PC-3 (cell line): ENCODE results near the gene UBR4. TPM values are rescaled to one million over a fixed set of nuclear protein-coding genes. Genes with fewer than 3 reads are reported as not detected.

ENCODE experiments used
- ATAC-seq: fragments of 200-7000 bp; cut with Tn5 transposase; 2 replicates; pipeline ENCODE4 v1.9.1; 2020; ENCODE audit warnings: mild to moderate bottlenecking, moderate library complexity
- BruUV-seq: library from RNA; stranded (reverse); fragments of 400-500 nt; replicated peaks from 2 replicates; lab custom pipeline; 2021; lab: Mats Ljungman, UMichigan
- CTCF ChIA-PET: fragments of 300-600 bp; sonication (Branson Sonifier 250); formaldehyde crosslinking; loops from one replicate; lab custom pipeline; 2022; ENCODE audit warnings: antibody characterized with exemption; lab: Charles Lee
- POLR2A ChIA-PET: fragments of 300-600 bp; sonication (Branson Sonifier 250); formaldehyde crosslinking; loops from one replicate; lab custom pipeline; 2022; ENCODE audit warnings: antibody characterized with exemption; ENCODE audit not compliant: unreplicated experiment; lab: Charles Lee
- DNase-seq: peaks from one replicate; pipeline ENCODE4 v3.0.0-alpha.2; 2015
- H2AFZ ChIP-seq: fragments of 300-600 bp; sonication (generic); 2 replicates; pipeline ENCODE4 v1.6.0; 2016; ENCODE audit warnings: antibody characterized with exemption, low read length
- H3F3A ChIP-seq: fragments of 300-600 bp; sonication (generic); one replicate; pipeline ENCODE4 v1.6.0; 2017; ENCODE audit warnings: antibody characterized with exemption, low read length, control low read depth, mild to moderate bottlenecking; ENCODE audit not compliant: unreplicated experiment
- H3K27ac ChIP-seq: fragments of 300-600 bp; sonication (generic); 2 replicates; pipeline ENCODE4 v1.5.1; 2016; ENCODE audit warnings: mild to moderate bottlenecking, low read length
- H3K27me3 ChIP-seq: fragments of 300-600 bp; sonication (generic); 2 replicates; pipeline ENCODE4 v1.6.1; 2016; ENCODE audit warnings: low read length, mixed read lengths
- H3K36me3 ChIP-seq: fragments of 300-600 bp; sonication (generic); 2 replicates; pipeline ENCODE4 v1.6.1; 2016; ENCODE audit warnings: low read depth, mixed run types, low read length, mixed read lengths
- H3K4me1 ChIP-seq: fragments of 300-600 bp; sonication (generic); 2 replicates; pipeline ENCODE4 v1.5.1; 2016; ENCODE audit warnings: low read length; ENCODE audit not compliant: insufficient read depth
- H3K4me2 ChIP-seq: fragments of 300-600 bp; sonication (generic); 2 replicates; pipeline ENCODE4 v1.6.0; 2016; ENCODE audit warnings: low read length
- H3K4me3 ChIP-seq: fragments of 300-600 bp; sonication (generic); 2 replicates; pipeline ENCODE4 v1.5.1; 2016; ENCODE audit warnings: mild to moderate bottlenecking, low read length, mixed read lengths
- H3K79me2 ChIP-seq: fragments of 300-600 bp; sonication (generic); 2 replicates; pipeline ENCODE4 v1.6.1; 2017; ENCODE audit warnings: low read length, mixed read lengths
- H3K9ac ChIP-seq: fragments of 300-600 bp; sonication (generic); 2 replicates; pipeline ENCODE4 v1.6.0; 2016; ENCODE audit warnings: mild to moderate bottlenecking, low read length
- H3K9me2 ChIP-seq: fragments of 300-600 bp; sonication (generic); replicated peaks from 2 replicates; pipeline ENCODE4 v1.6.1; 2016; ENCODE audit warnings: mixed run types, low read length, mixed read lengths
- H3K9me3 ChIP-seq: fragments of 300-600 bp; sonication (generic); 2 replicates; pipeline ENCODE4 v1.6.1; 2016; ENCODE audit warnings: low read length, mixed read lengths
- H4K20me1 ChIP-seq: fragments of 300-600 bp; sonication (generic); 2 replicates; pipeline ENCODE4 v1.6.1; 2016; ENCODE audit warnings: low read length, mixed read lengths
- CTCF ChIP-seq: fragments of 300-600 bp; sonication (generic); conservative IDR thresholded peaks from 2 replicates; pipeline ENCODE4 v1.5.1; 2017; ENCODE audit warnings: antibody characterized with exemption, low read depth, mild to moderate bottlenecking, low read length
- EZH2 ChIP-seq: fragments of 300-600 bp; sonication (generic); IDR thresholded peaks from one replicate; pipeline ENCODE4 v1.6.1; 2017; ENCODE audit warnings: antibody characterized with exemption, mild to moderate bottlenecking, low read length; ENCODE audit not compliant: unreplicated experiment
- EZH2phosphoT487 ChIP-seq: fragments of 300-600 bp; sonication (generic); IDR thresholded peaks from 2 replicates; pipeline ENCODE4 v1.6.1; 2018; ENCODE audit warnings: mild to moderate bottlenecking, antibody characterized with exemption, low read length, borderline replicate concordance
- intact Hi-C: fragments of 100-400 bp; cut with micrococcal nuclease; formaldehyde crosslinking; loops from 2 replicates; pipeline ENCODE4 v1.9.0; 2023
- total RNA-seq: library from RNA; depleted of rRNA; stranded (reverse); fragments of >200 nt; gene quantifications from 2 replicates; pipeline ENCODE4 v1.2.3, GENCODE V29; 2014

Gene UBR4
- total RNA-seq, 1 experiment from 2014 or later: 141 TPM

DNA sequence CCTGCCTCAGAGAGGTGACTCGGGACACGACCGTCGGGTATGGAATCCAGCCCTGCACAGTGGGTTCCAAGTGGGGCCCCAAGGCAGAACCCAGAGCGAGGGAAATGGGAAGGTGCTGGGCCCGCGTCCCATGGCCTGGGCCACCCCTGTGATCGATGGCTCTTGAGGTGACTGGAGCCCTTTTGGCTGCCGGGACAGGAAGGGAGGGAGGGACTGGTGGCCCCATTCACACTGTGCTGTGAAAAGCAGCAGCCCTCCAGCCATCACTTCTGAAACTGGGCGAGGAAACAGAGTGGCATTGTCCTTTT is 143.2 kb downstream of the UBR4 start:
- H3K4me2 ChIP-seq: peak overlapping the region; percentile 66

DNA sequence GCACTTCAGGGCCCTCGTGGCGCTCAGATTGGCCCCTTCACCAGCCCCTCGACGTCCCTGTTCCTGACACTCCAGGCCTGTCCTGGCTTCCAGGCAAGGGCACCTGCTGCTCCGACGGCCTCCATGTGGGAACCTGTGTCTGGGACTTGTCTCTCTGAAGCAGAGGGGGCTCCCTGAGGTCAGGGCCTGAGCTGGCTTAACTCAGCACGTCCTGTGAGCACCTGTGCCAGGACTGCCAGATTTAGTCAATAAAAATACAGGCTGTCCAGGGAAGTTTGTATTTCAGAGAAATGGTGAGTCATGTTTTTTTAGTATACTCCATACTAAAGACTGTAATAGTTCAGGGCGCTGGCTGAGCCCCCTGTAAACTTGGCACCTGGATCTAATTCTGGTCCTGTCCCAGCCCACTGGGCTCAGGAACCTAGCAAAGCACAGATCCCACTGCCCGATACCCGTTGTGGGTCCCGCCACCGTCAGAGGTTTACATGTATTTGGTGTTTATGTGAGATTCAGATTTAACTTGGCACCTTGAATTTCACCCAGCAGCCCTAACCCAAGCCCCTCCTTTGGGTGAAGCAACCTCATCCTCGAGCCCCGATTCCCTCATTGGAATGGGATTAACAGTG is 143.7 kb downstream of the UBR4 start:
- no peak overlapping the region for H3K4me3 ChIP-seq
- ChIA-PET CTCF (no interaction called here), POLR2A (interaction anchor here (0.5 kb wide), 1 partner anchor 43 kb away, joined by 6 read pairs; no protein-coding TSS in a partner anchor)
- intact Hi-C loops: no loop called here
- no peaks in the 10 kb centered on the region for H3K9me2 ChIP-seq
- H3K9ac ChIP-seq: peak overlapping the region; percentile 20; the same call in 1 of the 2 replicates
- H3F3A ChIP-seq: no peaks in the 10 kb centered on the region
- peak; percentile 85 for ATAC-seq
- H3K27ac ChIP-seq: peak overlapping the region; percentile 71
- H3K79me2 ChIP-seq: no peaks in the 10 kb centered on the region
- peak overlapping the region; percentile 75 for H2AFZ ChIP-seq
- no TSS peak for BruUV-seq
- DNase-seq: peak; percentile 77
- no peaks in the 10 kb centered on the region for H3K9me3 ChIP-seq
- H3K36me3 ChIP-seq: no peaks in the 10 kb centered on the region
- H3K27me3 ChIP-seq: no peaks in the 10 kb centered on the region
- H3K4me1 ChIP-seq: peaks cover 28% of the 10 kb centered on the region
- H3K4me2 ChIP-seq: peak overlapping the region; percentile 66
- H4K20me1 ChIP-seq: no peaks in the 10 kb centered on the region
- TF ChIP-seq EZH2 (no peak), CTCF (no peak), EZH2phosphoT487 (no peak)

More for the DNA sequence above, 143.2 kb downstream of the UBR4 start:
- peaks cover 28% of the 10 kb centered on the region for H3K4me1 ChIP-seq
- H3F3A ChIP-seq: no peaks in the 10 kb centered on the region
- no peak overlapping the region for H3K4me3 ChIP-seq
- peak overlapping the region; percentile 75 for H2AFZ ChIP-seq
- intact Hi-C loops: no loop called here
- peak overlapping the region; percentile 20; the same call in 1 of the 2 replicates for H3K9ac ChIP-seq
- H4K20me1 ChIP-seq: no peaks in the 10 kb centered on the region
- peak; percentile 14 for ATAC-seq
- no TSS peak for BruUV-seq
- peak overlapping the region; percentile 71 for H3K27ac ChIP-seq
- no peaks in the 10 kb centered on the region for H3K79me2 ChIP-seq
- no peak for TF ChIP-seq CTCF
- TF ChIP-seq EZH2: no peak
- no peak for TF ChIP-seq EZH2phosphoT487
- DNase-seq: no peak
- H3K27me3 ChIP-seq: no peaks in the 10 kb centered on the region
- no peaks in the 10 kb centered on the region for H3K9me2 ChIP-seq
- no peaks in the 10 kb centered on the region for H3K36me3 ChIP-seq
- POLR2A ChIA-PET: no interaction called here
- no peaks in the 10 kb centered on the region for H3K9me3 ChIP-seq
- CTCF ChIA-PET: no interaction called here

DNA sequence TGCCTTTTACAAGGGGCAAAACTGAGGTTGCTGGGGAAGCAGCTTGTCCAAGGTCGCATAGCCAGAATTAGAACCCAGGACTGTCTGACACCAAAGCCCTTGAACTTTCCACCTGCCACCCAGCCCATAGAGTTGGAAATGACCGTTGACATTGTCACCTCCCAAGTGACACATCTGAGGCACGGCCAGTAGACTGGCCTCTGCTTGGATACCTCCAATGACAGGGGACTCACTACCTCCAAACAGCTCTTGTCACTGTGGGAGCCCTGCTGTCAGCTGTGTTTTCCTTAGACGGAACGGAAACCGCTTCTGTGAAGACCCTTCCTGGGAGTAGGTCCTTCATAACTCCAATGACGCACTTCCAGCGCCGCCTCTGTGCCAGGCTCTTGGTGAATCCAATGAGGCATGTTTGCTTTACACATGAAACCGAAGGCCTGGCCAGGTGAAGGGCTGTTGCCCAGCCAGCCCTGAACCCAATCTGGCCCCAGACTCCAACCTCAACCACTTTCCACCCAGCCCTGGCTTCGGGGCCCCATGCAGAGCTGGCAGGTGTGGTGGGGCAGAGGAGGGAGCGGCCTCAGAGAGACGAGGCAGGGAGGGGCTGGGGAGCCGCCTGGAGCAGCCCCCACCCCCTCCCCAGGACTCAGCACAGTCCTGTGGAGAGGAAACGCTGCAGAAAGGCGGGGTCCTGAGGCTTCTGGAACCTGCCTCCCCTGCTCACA is 144.4 kb downstream of the UBR4 start:
- H3K4me1 ChIP-seq: peaks cover 28% of the 10 kb centered on the region
- TF ChIP-seq EZH2 (no peak), CTCF (no peak), EZH2phosphoT487 (no peak)
- peak overlapping the region; percentile 66; the same call in 1 of the 2 replicates for H3K4me2 ChIP-seq

More for the DNA sequence above, 144.4 kb downstream of the UBR4 start:
- H4K20me1 ChIP-seq: no peaks in the 10 kb centered on the region
- ChIA-PET POLR2A (interaction anchor here (0.5 kb wide), 1 partner anchor 43 kb away, joined by 6 read pairs; no protein-coding TSS in a partner anchor), CTCF (no interaction called here)
- no peak overlapping the region for H3K4me3 ChIP-seq
- no peaks in the 10 kb centered on the region for H3F3A ChIP-seq
- H2AFZ ChIP-seq: no peak overlapping the region
- no peak; the same call in 1 of the 2 replicates for ATAC-seq
- BruUV-seq: no TSS peak
- H3K9ac ChIP-seq: no peak overlapping the region
- H3K9me3 ChIP-seq: no peaks in the 10 kb centered on the region
- H3K27me3 ChIP-seq: no peaks in the 10 kb centered on the region
- intact Hi-C loops: no loop called here
- no peaks in the 10 kb centered on the region for H3K9me2 ChIP-seq
- no peaks in the 10 kb centered on the region for H3K79me2 ChIP-seq
- no peak for DNase-seq
- H3K27ac ChIP-seq: peak overlapping the region; percentile 71; the same call in 1 of the 2 replicates
- H3K36me3 ChIP-seq: no peaks in the 10 kb centered on the region
